HG03457 (cell line): ENCODE results near the gene HRH1.
"Not testable (repeated sequence)": the region's sequence is repeated elsewhere in the genome, so short reads cannot be mapped to it uniquely, and the experiment has no call there.

ENCODE experiments used
- ATAC-seq: cut with Tn5 transposase; IDR thresholded peaks from one replicate; pipeline ENCODE4 v1.9.1; 2021; ENCODE audit warnings: moderate number of reproducible peaks; ENCODE audit not compliant: unreplicated experiment

Gene HRH1

DNA sequence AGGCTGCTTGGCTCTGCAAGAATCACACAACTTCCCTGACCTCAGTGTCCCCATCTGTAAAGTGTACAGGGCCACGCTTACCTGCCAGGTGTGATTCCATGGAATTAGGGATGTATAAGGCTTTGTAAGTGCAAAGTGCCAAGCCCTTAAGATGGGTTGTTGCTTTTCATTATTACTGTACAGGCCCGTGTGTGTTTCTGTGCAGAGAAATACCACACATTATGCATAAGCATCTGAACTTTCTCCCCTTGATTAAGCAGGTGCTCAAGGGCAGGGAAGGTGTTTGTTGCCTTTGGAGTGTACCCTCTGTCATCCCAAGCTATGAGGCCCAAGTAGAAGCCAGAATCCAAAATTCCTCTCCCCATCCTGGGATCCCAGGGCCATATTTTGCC lies 13.6 kb upstream of the HRH1 start:
- ATAC-seq: peak; percentile 29

DNA sequence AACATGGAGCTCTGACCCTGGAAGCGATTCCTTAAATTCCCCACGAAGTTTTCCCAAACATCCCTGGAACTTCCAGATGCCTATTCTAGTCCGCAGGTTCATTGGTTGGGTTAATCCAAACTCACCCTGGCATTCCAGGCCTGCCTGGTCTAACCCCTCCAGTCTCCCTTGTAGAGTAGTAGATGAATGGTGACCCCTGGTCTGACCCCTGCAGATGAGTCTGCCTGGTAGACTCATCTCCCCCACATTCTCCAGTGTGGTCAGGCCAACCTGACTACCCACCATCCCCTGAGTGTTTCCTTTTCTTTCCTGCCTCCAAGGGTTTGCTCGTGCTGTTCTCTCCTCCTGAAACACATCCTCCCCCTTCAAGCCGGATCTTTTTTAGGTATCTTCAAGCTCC lies 10.8 kb upstream of the HRH1 start:
- ATAC-seq: no peak

DNA sequence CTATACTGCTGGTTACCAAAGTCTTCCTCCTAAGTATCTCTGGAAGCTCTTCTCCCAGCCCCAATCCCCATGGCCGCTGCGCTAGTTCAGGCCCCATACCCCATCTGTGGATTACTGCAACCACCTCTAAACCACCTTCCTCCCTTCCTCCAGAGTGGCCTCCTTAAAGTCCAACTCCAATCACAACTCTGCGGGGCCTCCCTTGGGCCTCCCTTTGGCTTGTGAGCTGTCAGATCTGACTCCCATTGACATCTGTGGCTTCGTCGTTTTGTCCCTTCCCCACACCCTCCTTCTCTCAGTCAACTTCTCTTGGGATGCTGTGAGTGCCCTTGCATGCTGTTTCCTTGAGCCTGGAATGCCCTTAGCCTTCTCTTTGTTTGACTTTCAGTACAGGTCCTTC lies 9.3 kb upstream of the HRH1 start:
- no peak for ATAC-seq

DNA sequence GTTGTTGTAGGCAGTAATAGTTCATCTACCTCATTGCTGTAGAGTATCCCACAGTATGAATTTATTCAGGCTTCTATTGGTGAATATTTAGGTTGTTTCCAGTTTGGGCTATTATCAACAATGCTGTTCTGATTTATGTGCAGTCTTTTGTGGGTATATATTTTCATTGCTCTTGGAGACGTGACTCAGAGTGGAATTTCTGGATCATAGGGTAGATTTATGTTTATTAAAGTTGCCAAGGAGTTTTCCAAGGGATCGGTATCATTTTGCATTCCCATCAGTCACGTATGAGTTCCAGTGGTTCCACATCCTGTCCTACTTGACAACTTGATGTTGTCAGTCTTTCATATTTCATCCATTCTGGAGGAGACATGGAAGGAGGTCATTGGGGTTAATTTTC lies 8.4 kb upstream of the HRH1 start:
- no peak for ATAC-seq

DNA sequence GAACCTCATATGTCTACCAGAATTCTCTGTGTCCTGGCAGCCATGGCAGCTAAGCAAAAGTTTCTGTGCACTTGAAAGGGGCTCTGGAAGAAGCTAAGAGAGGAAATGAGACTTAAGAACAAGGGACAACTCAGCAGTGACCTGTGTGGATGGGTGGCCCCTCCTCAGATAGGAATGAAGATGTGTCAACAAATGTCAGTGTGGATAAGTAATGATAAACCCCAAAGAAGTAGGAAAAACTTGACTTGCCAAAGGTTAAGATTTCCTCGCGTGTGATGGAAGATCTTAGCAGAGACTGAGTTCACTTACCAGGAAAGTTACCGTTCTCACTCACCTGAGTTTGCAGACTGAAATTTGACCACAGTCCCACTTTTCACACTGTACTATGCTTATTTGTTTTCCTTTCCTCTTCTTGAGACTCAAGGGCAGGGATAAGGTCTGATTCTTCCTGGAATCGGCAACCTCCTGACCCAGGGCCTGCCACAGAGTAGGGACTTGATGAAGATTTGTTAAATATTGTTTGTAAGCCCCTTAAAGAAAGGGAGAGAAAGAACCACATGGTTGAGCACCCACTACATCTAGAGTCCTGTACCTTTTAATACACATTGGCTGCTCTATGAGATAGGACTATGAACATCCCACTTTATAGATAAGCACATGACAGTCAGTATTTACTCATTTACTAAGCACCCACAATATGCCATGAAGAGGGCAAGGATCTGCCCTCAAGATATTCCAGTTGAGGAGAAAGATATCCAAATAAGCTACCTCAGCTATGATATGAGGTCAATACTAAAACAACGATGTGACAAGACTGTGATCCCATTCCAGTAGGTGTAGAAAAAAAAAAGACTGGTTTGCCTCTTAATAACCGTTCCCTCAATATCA lies 7.3 kb upstream of the HRH1 start:
- no peak for ATAC-seq

DNA sequence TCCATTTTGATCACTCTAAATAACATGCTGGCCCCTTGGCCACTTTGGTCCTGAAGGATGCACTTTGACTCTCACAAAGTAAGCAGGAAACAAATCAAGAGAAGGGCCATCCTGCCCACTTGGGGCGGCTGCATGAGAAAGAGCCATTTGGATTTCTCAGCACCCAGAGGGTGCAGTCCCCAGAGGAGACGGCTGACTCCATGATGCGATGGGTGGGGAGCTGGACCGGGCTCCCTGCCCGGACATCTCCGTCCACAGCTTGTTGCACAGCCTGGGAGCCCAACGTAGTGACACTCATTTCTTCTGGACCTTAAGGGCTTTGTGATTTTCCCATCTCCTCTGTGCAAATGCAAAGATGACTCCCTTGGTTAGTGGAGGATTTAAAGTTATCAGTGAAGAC lies 4.0 kb upstream of the HRH1 start:
- no peak for ATAC-seq

DNA sequence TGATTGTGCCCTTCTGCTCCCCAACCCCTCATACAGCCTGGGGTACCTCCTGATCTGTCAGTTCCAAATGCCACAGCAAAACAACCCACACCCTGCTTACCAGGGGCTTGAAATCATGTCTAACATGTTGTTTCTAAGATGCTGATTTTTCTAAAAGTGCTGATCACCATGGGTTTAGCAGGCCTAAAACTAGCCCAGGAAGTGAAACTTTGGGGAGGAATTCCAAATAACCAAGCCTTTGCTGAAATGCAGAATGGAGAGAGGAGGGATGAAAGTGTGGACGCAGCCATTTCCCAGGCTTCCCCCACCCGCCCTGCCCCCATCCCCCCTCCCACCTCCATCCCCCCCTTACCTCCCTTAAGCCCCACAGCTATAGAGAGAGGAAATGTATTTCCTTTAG lies 2.0 kb upstream of the HRH1 start:
- ATAC-seq: no peak

DNA sequence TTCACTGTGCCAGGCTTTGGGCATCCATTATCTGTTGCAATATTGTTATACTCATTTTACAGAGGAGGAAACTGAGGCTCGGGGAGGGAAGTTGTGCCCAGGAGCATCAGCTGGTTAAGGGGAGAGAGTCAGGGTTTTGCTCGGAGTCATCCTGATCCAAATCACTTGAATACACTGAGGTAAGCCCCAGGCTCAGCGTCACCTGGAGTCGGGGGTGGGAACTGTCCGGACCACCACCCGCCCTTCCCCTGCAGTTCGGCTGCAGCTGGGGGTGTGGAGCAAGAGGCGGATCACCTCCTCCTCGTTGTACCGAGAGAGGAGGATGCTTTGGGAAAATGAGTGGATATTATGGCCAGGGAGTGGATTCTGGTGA lies 646 bp downstream of the HRH1 start:
- no peak for ATAC-seq

DNA sequence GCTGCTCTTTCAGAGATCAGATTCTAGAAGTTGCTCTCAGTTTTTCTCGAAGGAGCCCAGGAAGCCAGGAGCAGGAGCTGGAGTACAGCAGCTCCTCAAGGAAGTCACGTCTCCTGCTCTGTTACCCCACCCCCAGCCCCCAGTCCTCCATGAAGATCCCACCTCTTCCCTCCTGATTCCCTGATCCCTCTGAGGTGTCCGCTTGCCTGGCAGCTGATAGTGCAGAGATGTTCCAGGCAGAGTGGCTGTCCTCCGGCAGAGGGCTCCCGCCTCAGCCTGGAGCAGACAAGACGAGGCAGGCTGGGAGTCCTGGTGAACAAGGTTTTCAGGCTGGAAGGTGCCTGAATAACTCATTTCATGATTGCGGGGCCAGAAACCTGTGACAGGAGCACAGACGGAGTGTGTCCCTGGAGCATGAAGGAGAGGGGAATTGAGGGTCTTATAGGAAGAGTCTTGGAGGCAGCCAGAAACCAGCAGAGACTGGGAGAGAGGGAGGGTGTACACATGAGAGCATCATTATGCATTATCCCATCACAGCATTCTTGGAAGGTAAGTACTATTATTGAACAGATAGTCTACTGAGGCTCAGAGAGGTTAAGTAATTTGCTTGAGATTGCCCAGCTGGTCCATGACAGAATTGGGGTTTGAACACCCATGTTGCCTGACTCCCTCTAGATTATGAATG lies 1.2 kb downstream of the HRH1 start:
- no peak for ATAC-seq

DNA sequence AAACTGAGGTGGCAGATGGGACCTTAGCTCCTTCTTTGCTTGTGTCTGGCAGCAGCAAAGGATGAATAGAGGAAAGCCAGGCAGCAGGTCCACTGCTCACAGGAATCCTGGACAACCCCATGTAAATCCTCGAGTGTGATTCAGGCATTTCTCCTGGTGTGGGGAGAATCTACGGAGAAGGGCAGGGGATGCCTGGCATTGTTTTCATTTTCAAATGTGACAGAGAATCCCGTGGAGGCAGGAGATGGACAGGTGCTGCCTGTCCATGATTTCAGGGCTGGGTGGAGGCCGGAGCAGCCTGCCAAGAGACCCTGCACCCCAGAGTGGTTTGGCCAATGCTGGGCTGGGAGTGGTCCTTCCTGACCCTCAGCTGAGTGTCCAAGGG lies 1.7 kb downstream of the HRH1 start:
- no peak for ATAC-seq

DNA sequence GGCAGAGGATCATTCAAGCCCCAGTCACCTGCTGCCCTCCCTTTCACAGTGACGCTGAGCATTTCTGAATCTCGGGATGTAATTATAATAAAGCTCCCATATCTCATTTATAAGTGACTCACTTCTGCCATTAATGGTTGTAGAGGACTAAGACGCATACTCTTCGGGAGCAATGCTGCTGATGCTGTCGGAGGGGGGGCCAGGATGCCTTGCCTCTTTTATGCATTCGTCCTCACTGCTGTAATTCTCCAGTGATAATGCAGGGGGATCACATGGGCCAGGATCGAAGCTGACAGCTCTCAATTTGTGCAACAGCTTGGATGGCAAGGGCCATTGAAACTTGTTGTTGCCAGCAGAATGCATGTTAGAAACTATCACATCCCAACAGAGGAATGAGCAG lies 3.1 kb downstream of the HRH1 start:
- ATAC-seq: no peak

DNA sequence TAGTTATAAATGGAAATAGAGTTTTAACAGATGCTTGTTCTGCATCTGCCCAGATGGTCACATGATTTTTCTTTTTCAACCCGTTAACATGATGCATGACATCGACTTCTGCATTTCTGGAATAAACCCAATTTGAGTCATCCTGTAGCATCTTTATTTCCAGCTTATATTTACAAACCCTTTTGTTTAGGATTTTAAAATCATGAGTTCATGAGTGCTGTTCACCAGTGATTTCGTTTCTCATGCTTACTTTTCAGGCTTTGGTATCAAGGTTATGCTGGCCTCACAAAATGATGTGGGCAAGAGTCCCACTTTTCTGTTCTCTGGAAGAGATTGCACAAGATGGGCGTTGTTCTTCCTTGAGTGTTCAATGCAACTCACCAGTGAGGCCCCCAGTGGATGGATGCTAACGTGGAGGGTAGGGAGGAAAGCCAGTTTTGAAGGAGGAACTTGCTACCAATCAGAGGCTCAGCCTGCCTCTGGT lies 5.2 kb downstream of the HRH1 start:
- ATAC-seq: no peak

DNA sequence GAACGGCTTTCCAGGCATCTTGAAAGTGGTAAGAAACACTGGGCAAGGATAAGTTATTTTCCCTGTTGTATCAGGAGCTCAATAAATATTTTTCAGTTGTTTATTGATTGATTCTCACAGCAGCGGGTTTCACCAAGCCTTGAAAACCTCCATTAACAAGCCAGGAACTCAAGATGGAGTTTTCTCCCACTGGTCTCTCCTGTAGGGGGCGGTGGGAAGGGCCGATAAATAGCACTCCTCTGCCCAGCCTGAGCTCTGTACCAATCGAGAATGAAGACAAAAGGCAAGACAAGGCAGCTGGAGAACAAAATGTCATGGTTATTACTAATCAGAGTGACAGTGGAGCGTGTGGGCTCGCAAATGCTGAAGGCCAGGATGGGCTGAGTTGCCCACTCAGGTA lies 7.4 kb downstream of the HRH1 start:
- ATAC-seq: no peak

DNA sequence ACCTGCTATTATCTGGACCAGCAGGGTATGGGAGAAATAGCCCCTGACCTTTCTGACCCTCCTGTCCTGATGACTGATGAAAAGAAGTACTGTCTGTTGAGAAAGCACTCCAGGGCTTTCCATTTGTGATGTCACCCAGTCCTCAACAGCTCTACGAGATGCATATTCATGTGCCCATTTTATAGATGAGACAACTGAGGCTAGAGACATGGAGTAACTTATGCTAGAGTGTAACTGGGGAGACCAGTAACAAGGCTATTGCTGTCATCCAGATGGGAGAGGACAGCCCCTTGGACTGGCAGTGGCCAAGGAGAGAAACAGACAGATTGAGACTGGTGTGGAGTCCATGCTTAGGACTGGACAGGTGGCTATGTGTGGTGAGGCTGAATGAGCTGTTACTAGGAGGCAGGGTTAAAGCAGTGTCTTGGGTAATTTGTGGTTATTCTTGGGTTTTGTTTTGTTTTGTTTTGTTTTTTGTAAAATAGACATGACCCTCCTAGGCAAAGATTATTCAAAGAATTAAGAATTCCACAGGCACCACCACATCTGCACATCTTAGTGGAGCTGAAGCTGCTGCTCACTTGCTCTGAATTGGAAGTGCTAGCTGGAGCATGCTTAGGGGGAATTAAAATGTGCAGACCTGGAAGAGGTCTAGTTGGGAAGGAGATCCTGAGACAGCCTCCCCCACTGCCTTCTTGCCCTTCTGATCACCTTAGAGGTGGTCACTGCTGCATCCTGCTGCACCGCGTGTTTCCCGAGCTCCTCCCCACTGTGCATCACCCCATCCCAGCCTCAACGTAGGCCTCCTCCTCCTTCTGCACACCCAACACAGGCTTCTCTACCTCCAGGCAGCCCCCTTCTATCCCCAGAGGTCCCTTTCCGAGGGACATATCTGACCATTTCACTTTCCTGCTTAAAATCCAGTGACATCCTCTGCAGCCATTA lies 8.4 kb downstream of the HRH1 start:
- ATAC-seq: no peak

DNA sequence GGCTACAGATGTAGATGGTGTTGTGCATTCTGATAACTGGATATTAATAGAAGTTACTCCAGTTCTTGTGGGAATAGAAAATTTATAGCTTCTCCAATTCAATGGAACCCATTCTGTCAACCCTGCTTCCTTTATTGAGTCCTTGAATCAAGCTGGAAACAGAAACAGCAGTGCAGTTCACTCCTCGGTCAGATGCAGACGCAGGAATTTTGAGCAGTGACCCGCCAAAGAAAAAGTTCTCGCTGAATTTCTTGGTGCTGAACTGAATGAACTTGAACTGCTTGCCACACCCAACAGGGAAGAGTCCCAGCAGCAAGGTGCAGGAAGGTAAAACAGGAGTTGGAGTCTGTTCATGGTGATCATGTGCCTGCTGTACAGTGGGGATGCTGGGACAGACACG lies 10.3 kb downstream of the HRH1 start:
- no peak for ATAC-seq

DNA sequence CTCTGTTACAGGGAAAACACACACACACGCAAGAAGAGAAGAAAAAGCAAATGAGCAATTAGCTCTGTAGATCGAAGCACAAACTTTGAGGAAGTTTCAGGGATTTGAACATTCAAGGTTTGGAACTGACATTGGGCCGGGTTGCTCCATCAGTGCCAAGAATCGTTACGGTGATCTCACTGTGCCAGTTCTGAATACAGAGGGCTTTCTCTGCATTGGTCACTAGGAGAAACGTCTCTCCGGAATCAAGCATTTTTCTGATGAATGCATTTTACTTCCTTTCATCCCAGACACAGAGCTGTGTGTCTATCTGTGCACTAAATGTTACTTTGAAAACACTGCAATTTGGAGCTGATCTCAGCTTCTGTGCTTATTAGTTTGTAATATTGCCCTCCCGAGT lies 11.2 kb downstream of the HRH1 start:
- no peak for ATAC-seq

DNA sequence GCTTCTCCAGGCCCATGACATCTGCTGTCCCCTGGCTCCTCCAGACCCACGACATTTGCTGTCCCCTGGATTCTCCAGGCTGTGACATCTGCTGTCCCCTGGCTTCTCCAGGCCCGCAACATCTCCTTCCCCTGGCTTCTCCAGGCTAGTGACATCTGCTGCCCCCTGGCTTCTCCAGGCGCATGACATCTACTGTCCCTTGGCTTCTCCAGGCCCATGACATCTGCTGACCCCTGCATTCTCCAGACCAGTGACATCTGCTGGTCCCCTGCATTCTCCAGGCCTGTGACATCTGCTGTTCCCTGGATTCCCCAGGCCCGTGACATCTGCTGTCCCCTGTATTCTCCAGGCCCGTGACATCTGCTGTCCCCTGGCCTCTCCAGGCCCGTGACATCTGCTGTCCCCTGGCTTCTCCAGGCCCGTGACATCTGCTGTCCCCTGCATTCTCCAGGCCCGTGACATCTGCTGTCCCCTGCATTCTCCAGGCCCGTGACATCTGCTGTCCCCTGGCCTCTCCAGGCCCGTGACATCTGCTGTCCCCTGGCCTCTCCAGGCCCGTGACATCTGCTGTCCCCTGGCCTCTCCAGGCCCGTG lies 12.6 kb downstream of the HRH1 start:
- ATAC-seq: not testable (repeated sequence)

DNA sequence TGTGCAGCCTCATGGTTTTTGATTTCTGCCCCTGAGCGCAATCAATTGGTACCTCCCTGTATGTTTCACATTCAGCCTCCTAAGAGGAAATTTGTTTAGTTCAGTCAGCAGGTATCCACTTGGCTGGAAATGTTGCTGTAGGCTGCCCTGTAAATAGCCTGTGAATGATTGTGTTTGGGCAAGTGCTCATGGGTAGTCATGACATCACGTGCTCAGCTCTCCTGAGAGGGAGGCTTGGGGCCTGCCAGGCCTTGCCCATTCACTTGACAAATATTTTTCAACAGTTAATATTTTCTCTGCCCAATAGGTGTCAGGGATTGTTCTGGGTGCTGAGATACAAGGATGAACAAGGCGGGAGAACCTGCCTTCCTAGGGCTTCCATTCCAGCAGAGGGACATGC lies 13.3 kb downstream of the HRH1 start:
- ATAC-seq: no peak

DNA sequence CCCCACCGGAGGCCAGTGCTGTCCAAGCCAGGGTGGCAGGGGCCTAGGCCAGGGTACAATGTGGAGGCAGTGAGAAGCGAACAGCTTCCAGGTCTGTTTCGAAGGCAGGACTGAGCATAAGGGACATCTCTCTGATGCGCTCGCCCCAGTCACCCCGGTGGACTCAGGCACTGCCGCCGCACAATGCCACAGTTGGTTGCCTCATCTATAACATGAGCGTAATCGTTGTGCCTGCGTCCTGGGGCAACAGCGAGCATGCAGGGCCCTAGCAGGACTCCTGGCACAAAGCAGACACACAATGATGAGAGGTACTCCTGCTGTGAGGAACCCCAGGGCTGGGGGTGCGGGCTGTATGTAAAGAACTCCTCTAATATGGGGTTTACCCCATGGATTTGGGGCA lies 14.1 kb downstream of the HRH1 start:
- ATAC-seq: no peak

DNA sequence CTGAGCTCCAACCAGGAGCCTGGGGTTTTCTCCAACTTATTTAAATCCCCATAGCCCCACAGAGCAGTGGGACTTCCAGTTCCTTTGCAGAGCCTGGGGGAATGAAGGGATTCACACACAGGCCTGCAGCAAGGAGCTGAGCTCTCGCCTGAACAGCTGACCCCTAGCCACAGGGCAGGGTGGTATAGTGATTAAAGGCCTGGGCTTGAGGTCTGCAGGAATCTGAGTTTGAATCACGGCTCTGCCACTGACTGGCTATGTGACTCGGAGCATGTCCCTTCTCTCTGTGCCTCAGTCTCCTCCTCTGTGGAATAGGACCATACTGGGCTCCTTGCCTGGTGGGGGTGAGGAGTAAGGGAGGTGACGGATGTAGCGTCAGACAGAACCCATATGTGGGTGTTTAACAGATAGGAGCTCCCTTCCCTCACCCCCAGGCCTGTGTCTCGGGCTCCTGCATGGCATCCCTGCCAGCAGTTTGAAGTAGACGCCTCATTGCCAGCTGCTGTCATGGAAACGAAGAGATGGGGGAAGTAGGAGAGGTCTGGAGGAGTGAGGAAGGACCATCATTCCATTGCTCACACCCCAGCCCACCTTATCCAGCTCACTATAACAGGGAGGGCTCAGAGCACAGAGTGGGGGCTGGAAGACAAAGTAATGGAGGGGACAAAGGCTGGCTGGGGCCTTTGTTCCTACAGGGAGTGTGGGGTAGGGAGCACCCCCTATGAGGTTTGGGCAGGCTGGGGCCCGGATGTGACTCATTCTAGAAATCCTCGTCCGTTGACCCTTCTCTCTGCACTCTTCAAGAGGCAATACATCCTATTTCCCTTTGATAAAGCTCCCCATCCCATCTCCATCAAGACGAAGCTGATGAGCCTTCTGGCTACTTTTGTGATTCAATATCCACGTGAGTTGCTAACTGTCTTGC lies 14.8 kb downstream of the HRH1 start:
- ATAC-seq: no peak
